IMR-90 (cell line): Measurements from ENCODE around the gene RNF166. TPM values are rescaled to one million over a fixed set of nuclear protein-coding genes. Genes with fewer than 3 reads are reported as not detected.
A peak's percentile ranks its signal among the peaks of the same experiment; 100 is the strongest.

Experiments
- ATAC-seq: fragments of 200-7000 bp; cut with Tn5 transposase; 2 replicates; pipeline ENCODE4 v1.9.1; 2020; ENCODE audit warnings: low read depth, mild to moderate bottlenecking, moderate library complexity
- BruUV-seq: library from RNA; stranded (reverse); fragments of 400-500 nt; replicated peaks from 2 replicates; lab custom pipeline; 2021; lab: Mats Ljungman, UMichigan
- CTCF ChIA-PET: fragments of 300-600 bp; formaldehyde crosslinking; extraction: SDS; loops from one replicate; lab custom pipeline; 2021; ENCODE audit warnings: antibody characterized with exemption; lab: Yijun Ruan, JAX
- POLR2A ChIA-PET: fragments of 300-600 bp; sonication (Branson Sonifier 250); formaldehyde crosslinking; loops from one replicate; lab custom pipeline; 2022; ENCODE audit warnings: antibody characterized with exemption; ENCODE audit not compliant: unreplicated experiment; lab: Charles Lee
- DNase-seq: peaks from one replicate; pipeline ENCODE4 v3.0.0; 2013
- H2AFZ ChIP-seq: replicated peaks from 2 replicates; pipeline ENCODE3; 2013; ENCODE audit warnings: low read length, mild to moderate bottlenecking; ENCODE audit not compliant: poor library complexity
- H2AK5ac ChIP-seq: 2 replicates; pipeline ENCODE4 v1.6.1; 2013; ENCODE audit warnings: low read depth, low read length, inconsistent platforms
- H2AK9ac ChIP-seq: replicated peaks from 2 replicates; pipeline ENCODE3; 2013; ENCODE audit warnings: mild to moderate bottlenecking, low read depth, low read length, moderate library complexity; ENCODE audit not compliant: poor library complexity
- H2BK120ac ChIP-seq: 2 replicates; pipeline ENCODE4 v1.6.1; 2013; ENCODE audit warnings: low read depth, low read length, inconsistent platforms
- H2BK15ac ChIP-seq: 3 replicates; pipeline ENCODE4 v1.6.1; 2013; ENCODE audit warnings: low read depth, low read length, inconsistent platforms
- H2BK20ac ChIP-seq: 2 replicates; pipeline ENCODE4 v1.6.1; 2013; ENCODE audit warnings: low read depth, mild to moderate bottlenecking, inconsistent platforms, low read length, moderate library complexity
- H2BK5ac ChIP-seq: 2 replicates; pipeline ENCODE4 v1.6.1; 2013; ENCODE audit warnings: mild to moderate bottlenecking, low read depth, low read length, inconsistent platforms; ENCODE audit not compliant: poor library complexity, severe bottlenecking
- H3K14ac ChIP-seq: replicated peaks from 2 replicates; pipeline ENCODE4 v1.6.1; 2013; ENCODE audit warnings: low read depth, low read length, inconsistent platforms
- H3K18ac ChIP-seq: 2 replicates; pipeline ENCODE4 v1.6.1; 2013; ENCODE audit warnings: low read depth, low read length, control low read depth
- H3K23ac ChIP-seq: 2 replicates; pipeline ENCODE4 v1.6.1; 2013; ENCODE audit warnings: low read depth, low read length, inconsistent platforms
- H3K27ac ChIP-seq: 2 replicates; pipeline ENCODE4 v1.5.1; 2013; ENCODE audit warnings: mild to moderate bottlenecking, control low read depth, low read length; ENCODE audit not compliant: insufficient read depth
- H3K27me3 ChIP-seq: 2 replicates; pipeline ENCODE4 v1.6.1; 2013; ENCODE audit warnings: low read length; ENCODE audit not compliant: control insufficient read depth, insufficient read depth
- H3K36me3 ChIP-seq: 2 replicates; pipeline ENCODE4 v1.6.1; 2013; ENCODE audit warnings: low read length, mixed read lengths; ENCODE audit not compliant: control insufficient read depth, insufficient read depth
- H3K4ac ChIP-seq: 2 replicates; pipeline ENCODE4 v1.6.1; 2013; ENCODE audit warnings: low read depth, low read length, inconsistent platforms
- H3K4me1 ChIP-seq: 2 replicates; pipeline ENCODE4 v1.6.1; 2013; ENCODE audit warnings: low read length, mixed read lengths; ENCODE audit not compliant: control insufficient read depth, insufficient read depth
- H3K4me2 ChIP-seq: 2 replicates; pipeline ENCODE4 v1.6.1; 2013; ENCODE audit warnings: low read depth, mild to moderate bottlenecking, control low read depth, low read length, moderate library complexity
- H3K4me3 ChIP-seq: 2 replicates; pipeline ENCODE4 v1.5.1; 2013; ENCODE audit warnings: low read depth, mild to moderate bottlenecking, control low read depth, low read length, moderate library complexity; ENCODE audit not compliant: insufficient read depth
- H3K56ac ChIP-seq: 2 replicates; pipeline ENCODE4 v1.6.1; 2013; ENCODE audit warnings: low read length, inconsistent platforms; ENCODE audit not compliant: insufficient read depth; ENCODE audit errors: extremely low read depth
- H3K79me1 ChIP-seq, 2 experiments: 2 replicates each; pipeline ENCODE4 v1.6.1; 2013; ENCODE audit warnings: low read length in 2 of 2, inconsistent platforms in 1 of 2, low read depth in 1 of 2
- H3K9ac ChIP-seq: 2 replicates; pipeline ENCODE4 v1.6.1; 2013; ENCODE audit warnings: low read depth, low read length, control low read depth
- H3K9me1 ChIP-seq: 2 replicates; pipeline ENCODE4 v1.6.1; 2013; ENCODE audit warnings: low read length, inconsistent platforms; ENCODE audit not compliant: insufficient read depth
- H3K9me3 ChIP-seq: 2 replicates; pipeline ENCODE4 v1.6.1; 2013; ENCODE audit warnings: low read length; ENCODE audit not compliant: control insufficient read depth, insufficient read depth
- H4K20me1 ChIP-seq: 2 replicates; pipeline ENCODE4 v1.6.1; 2013; ENCODE audit warnings: low read length, inconsistent platforms; ENCODE audit not compliant: insufficient read depth
- H4K5ac ChIP-seq: 2 replicates; pipeline ENCODE4 v1.6.1; 2013; ENCODE audit warnings: mild to moderate bottlenecking, low read depth, low read length, control low read depth
- H4K8ac ChIP-seq, 2 experiments: 2 replicates each; pipeline ENCODE4 v1.6.1; 2013; ENCODE audit warnings: low read depth in 2 of 2, low read length in 2 of 2, control low read depth in 1 of 2, inconsistent platforms in 1 of 2
- H4K91ac ChIP-seq: 2 replicates; pipeline ENCODE4 v1.6.1; 2013; ENCODE audit warnings: low read depth, low read length, inconsistent platforms; ENCODE audit not compliant: insufficient read depth
- CEBPB ChIP-seq: IDR thresholded peaks from 2 replicates; pipeline ENCODE4 v1.6.1; 2012; ENCODE audit warnings: low read depth, low read length, improper control_type of control experiment
- CHD1 ChIP-seq: IDR thresholded peaks from 2 replicates; pipeline ENCODE4 v1.6.1; 2012; ENCODE audit warnings: low read depth, low read length, improper control_type of control experiment
- FOS ChIP-seq: fragments of 150-350 bp; IDR thresholded peaks from 2 replicates; pipeline ENCODE4 v1.6.1; 2016; ENCODE audit warnings: low read depth, low read length
- MAFK ChIP-seq: IDR thresholded peaks from 2 replicates; pipeline ENCODE4 v1.6.1; 2012; ENCODE audit warnings: low read depth, low read length, improper control_type of control experiment
- SMC3 ChIP-seq: fragments of 150-350 bp; IDR thresholded peaks from 2 replicates; pipeline ENCODE4 v1.6.1; 2016; ENCODE audit warnings: low read depth, mild to moderate bottlenecking, antibody characterized with exemption, low read length, moderate library complexity
- WGBS, 2 experiments: methylation state at CpG; one replicate each; pipeline versions ENCODE4 v1.1.5 to v1.1.7; 2013; ENCODE audit warnings: missing lambda C conversion rate in 2 of 2; ENCODE audit not compliant: insufficient read length in 1 of 2; ENCODE audit errors: extremely low coverage in 2 of 2; 5-methylcytosine and 5-hydroxymethylcytosine counted together
- dilution Hi-C: fragments of 300-500 bp; cut with HindIII; formaldehyde crosslinking; loops from one replicate; pipeline ENCODE4 v1.14.3; 2018; ENCODE audit warnings: low sequenced_read_pairs; ENCODE audit not compliant: unreplicated experiment
- in situ Hi-C: fragments of 300-500 bp; cut with MboI; formaldehyde crosslinking; loops from 3 replicates; pipeline ENCODE4 v1.14.3; 2019; ENCODE audit warnings: low sequenced_read_pairs, inconsistent platforms, mixed read lengths
- intact Hi-C: fragments of 100-400 bp; cut with micrococcal nuclease; formaldehyde crosslinking; loops from 2 replicates; pipeline ENCODE4 v1.10.0; 2022
- polyA plus RNA-seq, 3 experiments: library from polyadenylated mRNA; depleted of rRNA; stranded (reverse); fragments of >200 nt; gene quantifications; 2 replicates each; pipeline ENCODE4 v1.2.3, GENCODE V29; 2012; ENCODE audit warnings: low replicate concordance in 1 of 3
- total RNA-seq: library from RNA; depleted of rRNA; stranded (reverse); fragments of >200 nt; gene quantifications from 2 replicates; pipeline ENCODE4 v1.2.3, GENCODE V29; 2012
- TF ChIP-seq, protein P1 (sequence below): fragments of 150-350 bp; IDR thresholded peaks from 2 replicates; pipeline ENCODE4 v1.6.1; 2017; ENCODE audit warnings: mild to moderate bottlenecking, antibody characterized with exemption, low read length, low read depth
- TF ChIP-seq, protein P2 (sequence below): conservative IDR thresholded peaks from 2 replicates; pipeline ENCODE4 v1.5.1; 2012; ENCODE audit warnings: mild to moderate bottlenecking, low read depth, low read length, improper control_type of control experiment

Gene RNF166
- total and polyA plus RNA-seq, 2 of the 4 experiments (the other 2 are of a cell fraction): 8.1 to 17.4 TPM

DNA sequence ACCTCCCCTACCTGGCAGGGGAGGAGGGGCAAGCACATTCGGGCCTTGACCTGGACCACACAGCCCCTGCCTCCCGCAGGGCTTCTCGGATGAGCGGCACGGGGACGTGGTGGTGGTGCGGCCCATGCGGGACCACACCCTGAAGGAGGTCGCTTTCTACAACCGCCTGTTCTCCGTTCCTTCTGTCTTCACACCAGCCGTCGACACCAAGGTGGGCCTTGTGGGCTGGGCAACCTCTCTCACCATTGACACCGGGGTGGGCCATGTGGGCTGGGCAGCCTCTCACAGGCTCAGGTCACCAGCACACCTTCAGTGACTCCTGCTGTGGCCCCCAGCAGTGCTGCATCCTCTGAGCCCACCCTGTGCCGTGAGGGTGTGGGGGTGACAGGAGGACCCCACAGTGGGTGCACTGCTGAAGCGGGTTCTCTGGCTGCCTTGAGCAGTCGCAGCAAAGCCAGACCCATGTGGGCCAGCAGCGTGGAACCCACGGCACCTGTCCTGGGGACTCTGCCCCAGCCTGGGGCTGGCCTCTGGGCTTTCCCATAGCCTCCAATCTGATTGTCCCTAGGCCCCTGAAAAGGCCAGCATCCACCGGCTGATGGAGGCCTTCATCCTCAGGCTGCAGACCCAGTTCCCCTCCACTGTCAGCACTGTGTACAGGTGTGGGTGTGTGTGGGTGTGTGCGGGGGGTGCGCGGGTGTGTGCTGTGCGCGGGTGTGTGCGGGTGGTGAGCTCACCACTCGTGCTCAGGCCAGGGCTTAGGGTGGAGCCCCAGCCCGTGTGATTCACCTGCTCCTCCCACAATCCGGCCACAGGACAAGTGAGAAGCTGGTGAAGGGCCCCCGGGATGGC, 7.6 kb upstream of the RNF166 start:
- Histone ChIP-seq H3K56ac (no peak overlapping the region), H2BK15ac (no peak overlapping the region), H3K23ac (no peak overlapping the region), H2AK9ac (no peak overlapping the region), H2AFZ (no peak overlapping the region), H3K36me3 (peaks cover 55% of the 10 kb centered on the region), H2BK5ac (no peak overlapping the region), H3K4ac (no peak overlapping the region), H3K9me3 (no peaks in the 10 kb centered on the region), H3K18ac (no peak overlapping the region), H3K9ac (no peak overlapping the region), H4K5ac (no peak overlapping the region), H4K20me1 (peaks cover 47% of the 10 kb centered on the region), H3K4me2 (no peak overlapping the region), H2AK5ac (no peak overlapping the region), H4K91ac (no peak overlapping the region), H2BK20ac (no peak overlapping the region), H3K14ac (no peak overlapping the region), H3K4me3 (no peak overlapping the region), H3K4me1 (no peaks in the 10 kb centered on the region), H3K27me3 (no peaks in the 10 kb centered on the region), H4K8ac (no peak overlapping the region), H2BK120ac (no peak overlapping the region), H3K27ac (no peak overlapping the region), H3K79me1 (peaks cover 8 to 44% of the 10 kb centered on the region in 2 experiments; a peak in 2 of 4 replicates), H3K9me1 (no peaks in the 10 kb centered on the region)
- no TSS peak for BruUV-seq
- peak; percentile 43 for ATAC-seq
- DNase-seq: peak; percentile 41
- TF ChIP-seq, protein P1, sequence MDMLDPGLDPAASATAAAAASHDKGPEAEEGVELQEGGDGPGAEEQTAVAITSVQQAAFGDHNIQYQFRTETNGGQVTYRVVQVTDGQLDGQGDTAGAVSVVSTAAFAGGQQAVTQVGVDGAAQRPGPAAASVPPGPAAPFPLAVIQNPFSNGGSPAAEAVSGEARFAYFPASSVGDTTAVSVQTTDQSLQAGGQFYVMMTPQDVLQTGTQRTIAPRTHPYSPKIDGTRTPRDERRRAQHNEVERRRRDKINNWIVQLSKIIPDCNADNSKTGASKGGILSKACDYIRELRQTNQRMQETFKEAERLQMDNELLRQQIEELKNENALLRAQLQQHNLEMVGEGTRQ: no peak
- no peak for TF ChIP-seq FOS
- no peak for TF ChIP-seq CEBPB
- TF ChIP-seq MAFK: no peak
- TF ChIP-seq SMC3: no peak
- TF ChIP-seq, protein P2, sequence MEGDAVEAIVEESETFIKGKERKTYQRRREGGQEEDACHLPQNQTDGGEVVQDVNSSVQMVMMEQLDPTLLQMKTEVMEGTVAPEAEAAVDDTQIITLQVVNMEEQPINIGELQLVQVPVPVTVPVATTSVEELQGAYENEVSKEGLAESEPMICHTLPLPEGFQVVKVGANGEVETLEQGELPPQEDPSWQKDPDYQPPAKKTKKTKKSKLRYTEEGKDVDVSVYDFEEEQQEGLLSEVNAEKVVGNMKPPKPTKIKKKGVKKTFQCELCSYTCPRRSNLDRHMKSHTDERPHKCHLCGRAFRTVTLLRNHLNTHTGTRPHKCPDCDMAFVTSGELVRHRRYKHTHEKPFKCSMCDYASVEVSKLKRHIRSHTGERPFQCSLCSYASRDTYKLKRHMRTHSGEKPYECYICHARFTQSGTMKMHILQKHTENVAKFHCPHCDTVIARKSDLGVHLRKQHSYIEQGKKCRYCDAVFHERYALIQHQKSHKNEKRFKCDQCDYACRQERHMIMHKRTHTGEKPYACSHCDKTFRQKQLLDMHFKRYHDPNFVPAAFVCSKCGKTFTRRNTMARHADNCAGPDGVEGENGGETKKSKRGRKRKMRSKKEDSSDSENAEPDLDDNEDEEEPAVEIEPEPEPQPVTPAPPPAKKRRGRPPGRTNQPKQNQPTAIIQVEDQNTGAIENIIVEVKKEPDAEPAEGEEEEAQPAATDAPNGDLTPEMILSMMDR: no peak
- TF ChIP-seq CHD1: no peak
- in situ Hi-C loops: no loop called here
- dilution Hi-C loops: no loop called here
- POLR2A ChIA-PET: no interaction called here
- intact Hi-C loops: no loop called here
- WGBS, 2 experiments: 92% methylated on average over 17 of the region's 30 CpGs; no CpG with 5 or more reads in 1 of the 2 experiments
- CTCF ChIA-PET: no interaction called here
